SK-N-SH (cell line): ENCODE data around the gene ARMC9. TPM values are rescaled to one million over a fixed set of nuclear protein-coding genes. Genes with fewer than 3 reads are reported as not detected.

Experiments
- CTCF ChIA-PET: fragments of 300-600, 350-600 bp; formaldehyde crosslinking; extraction: SDS; loops from one replicate; lab custom pipeline; 2021; lab: Yijun Ruan, JAX
- POLR2A ChIA-PET: fragments of 350-600 bp; sonication (Branson Sonifier 250); formaldehyde crosslinking; extraction: SDS; loops from one replicate; lab custom pipeline; 2020; ENCODE audit warnings: antibody characterized with exemption, inconsistent platforms; lab: Yijun Ruan, JAX
- DNase-seq: peaks from one replicate; pipeline ENCODE4 v3.0.0; 2012
- H2AFZ ChIP-seq: fragments of 200-600 bp; sonication (generic); 2 replicates; pipeline ENCODE4 v1.8.1; 2016; ENCODE audit warnings: antibody characterized with exemption, mild to moderate bottlenecking, low read depth
- H3F3A ChIP-seq: fragments of 200-600 bp; sonication (generic); replicated peaks from 2 replicates; pipeline ENCODE3; 2016; ENCODE audit warnings: antibody characterized with exemption, mild to moderate bottlenecking; ENCODE audit not compliant: insufficient read depth
- H3K27ac ChIP-seq, 2 experiments: fragments of 200-500 bp in 1 of 2; fragments of 200-600 bp in 1 of 2; sonication (Bioruptor generic) in 1 of 2; sonication (generic), shearing (Covaris generic) in 1 of 2; 2 replicates each; pipeline versions ENCODE4 v1.5.1 to v1.6.1; 2014 to 2016; ENCODE audit warnings: low read depth in 2 of 2, inconsistent platforms in 1 of 2, low read length in 1 of 2, mild to moderate bottlenecking in 1 of 2, mixed read lengths in 1 of 2
- H3K27me3 ChIP-seq: fragments of 200-600 bp; sonication (generic), shearing (Covaris generic); 2 replicates; pipeline ENCODE4 v1.6.1; 2016; ENCODE audit warnings: mixed run types; ENCODE audit not compliant: insufficient read depth
- H3K36me3 ChIP-seq, 2 experiments: fragments of 200-500 bp in 1 of 2; fragments of 200-600 bp in 1 of 2; sonication (Bioruptor generic) in 1 of 2; sonication (generic) in 1 of 2; replicated peaks in 1 of 2; 2 replicates each; pipeline versions ENCODE3 to v1.5.1; 2014 to 2016; ENCODE audit warnings: low read length in 1 of 2, mild to moderate bottlenecking in 1 of 2; ENCODE audit not compliant: insufficient read depth in 2 of 2, control insufficient read depth in 1 of 2
- H3K4me1 ChIP-seq, 2 experiments: fragments of 200-500 bp in 1 of 2; fragments of 200-600 bp in 1 of 2; sonication (Bioruptor generic) in 1 of 2; sonication (generic), shearing (Covaris generic) in 1 of 2; 2 replicates each; pipeline versions ENCODE4 v1.5.1 to v1.6.1; 2014 to 2016; ENCODE audit warnings: low read depth in 1 of 2, low read length in 1 of 2, mixed run types in 1 of 2; ENCODE audit not compliant: insufficient read depth in 2 of 2, control insufficient read depth in 1 of 2
- H3K4me2 ChIP-seq: fragments of 200-600 bp; sonication (generic), shearing (Covaris generic); 2 replicates; pipeline ENCODE4 v1.6.1; 2017; ENCODE audit warnings: mixed run types
- H3K4me3 ChIP-seq, 2 experiments: fragments of 200-500 bp in 1 of 2; fragments of 200-600 bp in 1 of 2; sonication (Bioruptor generic) in 1 of 2; sonication (generic), shearing (Covaris generic) in 1 of 2; 2 replicates each; pipeline versions ENCODE4 v1.5.1 to v1.8.1; 2014 to 2016; ENCODE audit warnings: low read depth in 2 of 2, inconsistent platforms in 1 of 2, low read length in 1 of 2, mild to moderate bottlenecking in 1 of 2, mixed read lengths in 1 of 2, moderate library complexity in 1 of 2
- H3K79me2 ChIP-seq: fragments of 200-600 bp; sonication (generic); 2 replicates; pipeline ENCODE4 v1.8.1; 2017; ENCODE audit warnings: mild to moderate bottlenecking; ENCODE audit not compliant: insufficient read depth
- H3K9ac ChIP-seq: fragments of 200-600 bp; sonication (generic); 2 replicates; pipeline ENCODE4 v1.6.1; 2017; ENCODE audit warnings: mixed run types
- H3K9me2 ChIP-seq: fragments of 200-600 bp; sonication (generic); 2 replicates; pipeline ENCODE4 v1.6.1; 2017; ENCODE audit warnings: mixed run types
- H3K9me3 ChIP-seq: fragments of 200-600 bp; sonication (generic); 2 replicates; pipeline ENCODE4 v1.6.1; 2017; ENCODE audit warnings: mixed run types, mild to moderate bottlenecking, moderate library complexity
- H4K20me1 ChIP-seq: fragments of 200-600 bp; sonication (generic); 2 replicates; pipeline ENCODE4 v1.6.1; 2017; ENCODE audit warnings: mild to moderate bottlenecking, mixed run types; ENCODE audit not compliant: insufficient read depth
- CHD2 ChIP-seq: fragments of 150-350 bp; IDR thresholded peaks from 2 replicates; pipeline ENCODE4 v1.6.1; 2018; ENCODE audit warnings: low read length; ENCODE audit not compliant: partially characterized antibody
- ELF1 ChIP-seq: IDR thresholded peaks from 2 replicates; pipeline ENCODE4 v1.4.0; 2012
- EZH2phosphoT487 ChIP-seq: fragments of 200-600 bp; sonication (generic); IDR thresholded peaks from 2 replicates; pipeline ENCODE4 v1.6.1; 2017; ENCODE audit warnings: low read depth, mixed run types, mild to moderate bottlenecking, antibody characterized with exemption, moderate library complexity, borderline replicate concordance
- FOSL2 ChIP-seq: IDR thresholded peaks from 2 replicates; pipeline ENCODE4 v1.4.0; 2012; ENCODE audit warnings: low read depth, mild to moderate bottlenecking, moderate library complexity, borderline replicate concordance
- FOXJ3 ChIP-seq: sonication (generic); formaldehyde crosslinking; IDR thresholded peaks from 2 replicates; pipeline ENCODE4 v1.5.1; 2020; ENCODE audit warnings: mild to moderate bottlenecking, missing genetic modification reagents
- FOXM1 ChIP-seq: IDR thresholded peaks from 2 replicates; pipeline ENCODE4 v1.4.0; 2012; ENCODE audit warnings: low read depth, mild to moderate bottlenecking
- GATA2 ChIP-seq: sonication (generic); formaldehyde crosslinking; IDR thresholded peaks from 2 replicates; pipeline ENCODE4 v1.5.0; 2020; ENCODE audit warnings: mild to moderate bottlenecking, missing genetic modification reagents
- MEF2A ChIP-seq: IDR thresholded peaks from 2 replicates; pipeline ENCODE4 v1.4.0; 2012; ENCODE audit warnings: low read depth, borderline replicate concordance
- MXI1 ChIP-seq: IDR thresholded peaks from 2 replicates; pipeline ENCODE4 v1.6.1; 2012; ENCODE audit warnings: mild to moderate bottlenecking, low read depth, low read length, improper control_type of control experiment
- NFIC ChIP-seq: IDR thresholded peaks from 2 replicates; pipeline ENCODE4 v1.4.0; 2012; ENCODE audit warnings: borderline replicate concordance
- POLR2AphosphoS5 ChIP-seq: IDR thresholded peaks from 2 replicates; pipeline ENCODE4 v1.6.1; 2012; ENCODE audit warnings: low read depth, low read length
- RFX5 ChIP-seq: IDR thresholded peaks from 2 replicates; pipeline ENCODE4 v1.6.1; 2012; ENCODE audit warnings: mild to moderate bottlenecking, improper control_type of control experiment, low read length
- RXRA ChIP-seq: IDR thresholded peaks from 2 replicates; pipeline ENCODE4 v1.4.0; 2012; ENCODE audit warnings: low read depth, mild to moderate bottlenecking, borderline replicate concordance
- TCF12 ChIP-seq: IDR thresholded peaks from 2 replicates; pipeline ENCODE4 v1.4.0; 2012
- YY1 ChIP-seq: IDR thresholded peaks from 2 replicates; pipeline ENCODE4 v1.4.0; 2012; ENCODE audit warnings: low read depth, mild to moderate bottlenecking
- WGBS: methylation state at CpG from one replicate; pipeline ENCODE4 v1.1.6; 2017; ENCODE audit warnings: low lambda C conversion rate; 5-methylcytosine and 5-hydroxymethylcytosine counted together
- polyA plus RNA-seq, 3 experiments: library from polyadenylated mRNA; depleted of rRNA; stranded (reverse); fragments of >200 nt; gene quantifications; 2 replicates each; pipeline ENCODE4 v1.2.3, GENCODE V29; 2012
- TF ChIP-seq, protein P1 (sequence below): fragments of 150-350 bp; IDR thresholded peaks from 2 replicates; pipeline ENCODE4 v1.6.1; 2017; ENCODE audit warnings: antibody characterized with exemption, low read length, low read depth, borderline replicate concordance
- TF ChIP-seq, protein P2 (sequence below): IDR thresholded peaks from 2 replicates; pipeline ENCODE4 v1.4.0; 2012; ENCODE audit warnings: low read depth, borderline replicate concordance
- TF ChIP-seq, protein P3 (sequence below): IDR thresholded peaks from 2 replicates; pipeline ENCODE4; 2012
- TF ChIP-seq, protein P4 (sequence below): IDR thresholded peaks from 2 replicates; pipeline ENCODE4 v1.6.1; 2012; ENCODE audit warnings: mild to moderate bottlenecking, low read depth, low read length, moderate library complexity
- TF ChIP-seq, protein P5 (sequence below): fragments of 200-600 bp; sonication (generic); IDR thresholded peaks from 2 replicates; pipeline ENCODE4 v1.6.1; 2017; ENCODE audit warnings: antibody characterized with exemption, mild to moderate bottlenecking, moderate library complexity

Gene ARMC9
- polyA plus RNA-seq, 1 of the 3 experiments (the other 2 are of a cell fraction), result 25.3 TPM

DNA sequence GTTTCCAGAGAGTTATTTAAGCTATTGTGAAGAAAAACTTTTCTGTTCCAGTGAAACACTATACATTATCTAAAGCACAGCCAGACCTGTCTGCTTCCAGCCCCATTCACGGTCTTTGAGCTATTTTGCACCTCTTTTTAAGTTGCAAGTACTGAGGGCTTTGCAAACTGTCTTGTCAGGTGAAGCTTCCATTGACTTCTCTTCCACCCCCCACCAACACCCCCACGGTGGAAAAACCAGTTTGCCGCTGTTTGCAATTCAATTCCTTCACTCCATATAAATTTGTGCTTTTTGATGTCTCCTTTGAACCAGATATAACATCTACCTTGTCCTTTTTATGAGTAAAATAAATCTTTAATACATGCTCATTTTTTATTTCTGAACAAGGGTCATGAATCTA is 212.8 kb downstream of the ARMC9 start (continued):
- TF ChIP-seq, protein P1, sequence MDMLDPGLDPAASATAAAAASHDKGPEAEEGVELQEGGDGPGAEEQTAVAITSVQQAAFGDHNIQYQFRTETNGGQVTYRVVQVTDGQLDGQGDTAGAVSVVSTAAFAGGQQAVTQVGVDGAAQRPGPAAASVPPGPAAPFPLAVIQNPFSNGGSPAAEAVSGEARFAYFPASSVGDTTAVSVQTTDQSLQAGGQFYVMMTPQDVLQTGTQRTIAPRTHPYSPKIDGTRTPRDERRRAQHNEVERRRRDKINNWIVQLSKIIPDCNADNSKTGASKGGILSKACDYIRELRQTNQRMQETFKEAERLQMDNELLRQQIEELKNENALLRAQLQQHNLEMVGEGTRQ, result no peak
- TF ChIP-seq RXRA (no peak), FOXJ3 (CRISPR knock-in tag) (no peak)

DNA sequence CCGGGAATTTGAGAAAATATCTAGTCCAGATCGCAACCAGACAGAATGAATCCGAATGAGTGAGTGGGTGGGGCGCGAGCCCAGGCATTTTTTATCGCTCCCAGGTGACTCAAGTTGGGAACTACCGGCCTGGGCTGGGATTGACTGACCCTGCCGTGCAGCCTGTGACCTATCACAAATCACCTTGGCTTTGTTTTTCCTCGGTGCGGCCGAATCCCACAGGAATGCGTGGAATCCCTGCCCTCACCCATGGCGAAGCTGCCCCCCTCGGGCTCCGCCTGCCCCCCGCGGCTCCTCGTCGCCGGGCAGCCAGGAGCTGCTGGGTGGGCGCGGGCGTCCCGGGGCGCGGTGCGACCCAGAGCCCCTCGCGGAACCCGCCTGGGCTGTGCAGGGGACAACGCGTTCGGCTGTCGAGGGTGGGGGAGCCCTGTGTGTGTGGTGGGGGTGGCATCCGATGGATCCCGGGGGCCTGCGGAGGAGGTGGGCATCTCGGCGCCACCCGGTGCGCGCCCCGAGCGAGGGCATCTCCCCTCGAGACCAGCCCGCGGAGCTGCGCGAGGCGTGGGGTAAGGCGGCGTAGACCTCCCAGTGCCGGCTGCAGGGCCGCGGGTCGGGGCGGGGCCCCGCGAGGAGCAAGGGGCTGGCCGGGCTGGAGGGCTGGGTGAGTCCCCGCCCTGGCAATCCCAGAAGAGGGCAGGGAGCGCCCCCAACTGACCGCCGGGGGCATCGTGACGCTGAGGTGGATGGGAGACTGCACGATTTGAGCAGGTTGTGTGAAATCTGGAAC is 213.6 kb downstream of the ARMC9 start:
- peak overlapping the region; percentile 90 for H3K9ac ChIP-seq
- peaks cover 3% of the 10 kb centered on the region in 2 experiments; a peak in 1 of 4 replicates for H3K4me1 ChIP-seq
- peak overlapping the region; percentile 87 for H2AFZ ChIP-seq
- no peaks in the 10 kb centered on the region for H3K9me2 ChIP-seq
- WGBS, result 4% methylated on average over 33 of the region's 67 CpGs
- peak overlapping the region; percentile 97 for H3K4me2 ChIP-seq
- H3F3A ChIP-seq, result peaks cover 7% of the 10 kb centered on the region
- no peaks in the 10 kb centered on the region for H4K20me1 ChIP-seq
- no peaks in the 10 kb centered on the region for H3K9me3 ChIP-seq
- H3K36me3 ChIP-seq, result no peaks in the 10 kb centered on the region
- ChIA-PET POLR2A (interaction anchor here (0.7 to 1.6 kb wide), 4 partner anchors 12 to 112 kb away, joined by 3 to 7 read pairs (median 4); partner anchors contain the start of gene NCL), CTCF (interaction anchor here (0.6 to 17.2 kb wide), 83 partner anchors 9 to 577 kb away, joined by 3 to 302 read pairs (median 5); partner anchors contain the start of genes ARMC9, B3GNT7 and NCL)
- H3K79me2 ChIP-seq, result no peaks in the 10 kb centered on the region
- H3K27me3 ChIP-seq, result no peaks in the 10 kb centered on the region
- H3K4me3 ChIP-seq, result peak overlapping the region; percentile 64 to 70
- peak; percentile 97 for DNase-seq
- peak overlapping the region; percentile 16 to 40; a peak in 2 of 4 replicates for H3K27ac ChIP-seq
- TF ChIP-seq, protein P2, sequence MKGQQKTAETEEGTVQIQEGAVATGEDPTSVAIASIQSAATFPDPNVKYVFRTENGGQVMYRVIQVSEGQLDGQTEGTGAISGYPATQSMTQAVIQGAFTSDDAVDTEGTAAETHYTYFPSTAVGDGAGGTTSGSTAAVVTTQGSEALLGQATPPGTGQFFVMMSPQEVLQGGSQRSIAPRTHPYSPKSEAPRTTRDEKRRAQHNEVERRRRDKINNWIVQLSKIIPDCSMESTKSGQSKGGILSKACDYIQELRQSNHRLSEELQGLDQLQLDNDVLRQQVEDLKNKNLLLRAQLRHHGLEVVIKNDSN, result no peak
- TF ChIP-seq TCF12 (0 out of 2 replicates have a peak, but pooled peaks have one; percentile 7), NFIC (no peak), CHD2 (peak; percentile 62), RFX5 (no peak), FOSL2 (no peak), RXRA (no peak), EZH2phosphoT487 (no peak), POLR2AphosphoS5 (no peak), YY1 (peak; percentile 17; the same call in 1 of the 2 replicates), MXI1 (peak; percentile 33; the same call in 1 of the 2 replicates), FOXM1 (no peak), GATA2 (CRISPR knock-in tag) (no peak), MEF2A (no peak), ELF1 (no peak)
- TF ChIP-seq, protein P1, result no peak
- TF ChIP-seq, protein P3, sequence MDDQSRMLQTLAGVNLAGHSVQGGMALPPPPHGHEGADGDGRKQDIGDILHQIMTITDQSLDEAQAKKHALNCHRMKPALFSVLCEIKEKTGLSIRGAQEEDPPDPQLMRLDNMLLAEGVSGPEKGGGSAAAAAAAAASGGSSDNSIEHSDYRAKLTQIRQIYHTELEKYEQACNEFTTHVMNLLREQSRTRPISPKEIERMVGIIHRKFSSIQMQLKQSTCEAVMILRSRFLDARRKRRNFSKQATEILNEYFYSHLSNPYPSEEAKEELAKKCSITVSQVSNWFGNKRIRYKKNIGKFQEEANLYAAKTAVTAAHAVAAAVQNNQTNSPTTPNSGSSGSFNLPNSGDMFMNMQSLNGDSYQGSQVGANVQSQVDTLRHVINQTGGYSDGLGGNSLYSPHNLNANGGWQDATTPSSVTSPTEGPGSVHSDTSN, result no peak; the same call in 1 of the 2 replicates
- TF ChIP-seq, protein P4, sequence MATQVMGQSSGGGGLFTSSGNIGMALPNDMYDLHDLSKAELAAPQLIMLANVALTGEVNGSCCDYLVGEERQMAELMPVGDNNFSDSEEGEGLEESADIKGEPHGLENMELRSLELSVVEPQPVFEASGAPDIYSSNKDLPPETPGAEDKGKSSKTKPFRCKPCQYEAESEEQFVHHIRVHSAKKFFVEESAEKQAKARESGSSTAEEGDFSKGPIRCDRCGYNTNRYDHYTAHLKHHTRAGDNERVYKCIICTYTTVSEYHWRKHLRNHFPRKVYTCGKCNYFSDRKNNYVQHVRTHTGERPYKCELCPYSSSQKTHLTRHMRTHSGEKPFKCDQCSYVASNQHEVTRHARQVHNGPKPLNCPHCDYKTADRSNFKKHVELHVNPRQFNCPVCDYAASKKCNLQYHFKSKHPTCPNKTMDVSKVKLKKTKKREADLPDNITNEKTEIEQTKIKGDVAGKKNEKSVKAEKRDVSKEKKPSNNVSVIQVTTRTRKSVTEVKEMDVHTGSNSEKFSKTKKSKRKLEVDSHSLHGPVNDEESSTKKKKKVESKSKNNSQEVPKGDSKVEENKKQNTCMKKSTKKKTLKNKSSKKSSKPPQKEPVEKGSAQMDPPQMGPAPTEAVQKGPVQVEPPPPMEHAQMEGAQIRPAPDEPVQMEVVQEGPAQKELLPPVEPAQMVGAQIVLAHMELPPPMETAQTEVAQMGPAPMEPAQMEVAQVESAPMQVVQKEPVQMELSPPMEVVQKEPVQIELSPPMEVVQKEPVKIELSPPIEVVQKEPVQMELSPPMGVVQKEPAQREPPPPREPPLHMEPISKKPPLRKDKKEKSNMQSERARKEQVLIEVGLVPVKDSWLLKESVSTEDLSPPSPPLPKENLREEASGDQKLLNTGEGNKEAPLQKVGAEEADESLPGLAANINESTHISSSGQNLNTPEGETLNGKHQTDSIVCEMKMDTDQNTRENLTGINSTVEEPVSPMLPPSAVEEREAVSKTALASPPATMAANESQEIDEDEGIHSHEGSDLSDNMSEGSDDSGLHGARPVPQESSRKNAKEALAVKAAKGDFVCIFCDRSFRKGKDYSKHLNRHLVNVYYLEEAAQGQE, result no peak
- TF ChIP-seq, protein P5, sequence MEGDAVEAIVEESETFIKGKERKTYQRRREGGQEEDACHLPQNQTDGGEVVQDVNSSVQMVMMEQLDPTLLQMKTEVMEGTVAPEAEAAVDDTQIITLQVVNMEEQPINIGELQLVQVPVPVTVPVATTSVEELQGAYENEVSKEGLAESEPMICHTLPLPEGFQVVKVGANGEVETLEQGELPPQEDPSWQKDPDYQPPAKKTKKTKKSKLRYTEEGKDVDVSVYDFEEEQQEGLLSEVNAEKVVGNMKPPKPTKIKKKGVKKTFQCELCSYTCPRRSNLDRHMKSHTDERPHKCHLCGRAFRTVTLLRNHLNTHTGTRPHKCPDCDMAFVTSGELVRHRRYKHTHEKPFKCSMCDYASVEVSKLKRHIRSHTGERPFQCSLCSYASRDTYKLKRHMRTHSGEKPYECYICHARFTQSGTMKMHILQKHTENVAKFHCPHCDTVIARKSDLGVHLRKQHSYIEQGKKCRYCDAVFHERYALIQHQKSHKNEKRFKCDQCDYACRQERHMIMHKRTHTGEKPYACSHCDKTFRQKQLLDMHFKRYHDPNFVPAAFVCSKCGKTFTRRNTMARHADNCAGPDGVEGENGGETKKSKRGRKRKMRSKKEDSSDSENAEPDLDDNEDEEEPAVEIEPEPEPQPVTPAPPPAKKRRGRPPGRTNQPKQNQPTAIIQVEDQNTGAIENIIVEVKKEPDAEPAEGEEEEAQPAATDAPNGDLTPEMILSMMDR, result peak; percentile 94
